GM23338 (cell line): ENCODE measurements around the gene CDK3.

Experiments
- CREB1 ChIP-seq: fragments of 250-450 bp; sonication (Bioruptor Pico); IDR thresholded peaks from 2 replicates; pipeline ENCODE4 v1.5.0; 2020; ENCODE audit warnings: low read depth, mild to moderate bottlenecking, moderate library complexity
- CTCF ChIP-seq, 2 experiments: fragments of 200-600 bp in 1 of 2; sonication (generic) in 1 of 2; conservative IDR thresholded peaks; 2 replicates each; pipeline versions ENCODE4 v1.5.1 to v1.6.1; 2016 to 2017; ENCODE audit warnings: antibody characterized with exemption in 2 of 2, low read depth in 2 of 2, mild to moderate bottlenecking in 2 of 2, moderate library complexity in 1 of 2
- ETS1 ChIP-seq: IDR thresholded peaks from 2 replicates; pipeline ENCODE4 v1.6.1; 2016; ENCODE audit warnings: antibody characterized with exemption
- EZH2 ChIP-seq: fragments of 200-600 bp; sonication (generic); IDR thresholded peaks from one replicate; pipeline ENCODE4 v1.8.0; 2017; ENCODE audit warnings: antibody characterized with exemption, mild to moderate bottlenecking, low read depth; ENCODE audit not compliant: unreplicated experiment
- EZH2phosphoT487 ChIP-seq: fragments of 200-600 bp; sonication (generic); IDR thresholded peaks from one replicate; pipeline ENCODE4 v1.8.1; 2018; ENCODE audit warnings: antibody characterized with exemption; ENCODE audit not compliant: unreplicated experiment
- JUNB ChIP-seq: IDR thresholded peaks from one replicate; pipeline ENCODE4 v1.6.1; 2016; ENCODE audit warnings: antibody characterized with exemption; ENCODE audit not compliant: unreplicated experiment
- NANOG ChIP-seq: IDR thresholded peaks from 2 replicates; pipeline ENCODE4 v1.6.1; 2016; ENCODE audit warnings: antibody characterized with exemption, borderline replicate concordance
- POLR2AphosphoS5 ChIP-seq: IDR thresholded peaks from 2 replicates; pipeline ENCODE4 v1.6.1; 2016; ENCODE audit warnings: antibody characterized with exemption, low read depth
- REST ChIP-seq: IDR thresholded peaks from one replicate; pipeline ENCODE4 v1.6.1; 2018; ENCODE audit warnings: antibody characterized with exemption; ENCODE audit not compliant: unreplicated experiment
- STAT1 ChIP-seq: IDR thresholded peaks from one replicate; pipeline ENCODE4 v1.6.1; 2016; ENCODE audit warnings: antibody characterized with exemption; ENCODE audit not compliant: unreplicated experiment
- ZNF114 ChIP-seq: fragments of 250-450 bp; sonication (Bioruptor Pico); IDR thresholded peaks from 2 replicates; pipeline ENCODE4 v1.5.0; 2020; ENCODE audit warnings: mild to moderate bottlenecking, moderate library complexity
- ZNF331 ChIP-seq: fragments of 250-450 bp; sonication (Bioruptor Pico); IDR thresholded peaks from 2 replicates; pipeline ENCODE4 v1.5.0; 2020; ENCODE audit warnings: low read depth, mild to moderate bottlenecking, moderate library complexity
- ZNF462 ChIP-seq: fragments of 250-450 bp; sonication (Bioruptor Pico); IDR thresholded peaks from 2 replicates; pipeline ENCODE4 v1.5.0; 2020; ENCODE audit warnings: mild to moderate bottlenecking, moderate library complexity

- no peak for TF ChIP-seq CTCF (conservative IDR thresholded peaks at IDR 0.05; ENCODE audit: low read depth in 2 of 2)
- TF ChIP-seq EZH2phosphoT487, result no peak
- no peak for TF ChIP-seq EZH2
- TF ChIP-seq POLR2AphosphoS5, result no peak
- no peak for TF ChIP-seq JUNB
- TF ChIP-seq ZNF462 (CRISPR knock-in tag), result no peak
- TF ChIP-seq NANOG, result no peak
- TF ChIP-seq CREB1 (CRISPR knock-in tag), result no peak
- TF ChIP-seq REST, result no peak
- TF ChIP-seq ZNF114, result no peak
- no peak for TF ChIP-seq ETS1
- TF ChIP-seq ZNF331 (CRISPR knock-in tag), result no peak
- TF ChIP-seq STAT1, result no peak
Measured at GRCh38 chr17:76040376-76040775, 39.7 kb downstream of the CDK3 start.
